SU-DHL-6 (cell line): Measurements from ENCODE around the gene MYO7A.

Experiments
- CTCF ChIP-seq: fragments of 200-600 bp; sonication (generic); IDR thresholded peaks from one replicate; pipeline ENCODE4 v1.5.1; 2017; ENCODE audit warnings: antibody characterized with exemption, mild to moderate bottlenecking, low read length, moderate library complexity; ENCODE audit not compliant: insufficient read depth, poor library complexity, severe bottlenecking
- EZH2phosphoT487 ChIP-seq: fragments of 200-600 bp; sonication (generic), shearing (Covaris generic); conservative IDR thresholded peaks from 2 replicates; pipeline ENCODE4 v1.6.1; 2018; ENCODE audit warnings: mild to moderate bottlenecking, antibody characterized with exemption, low read length, moderate library complexity, mixed read lengths

GRCh38 chr11:77174559-77174958 is 46.5 kb downstream of the MYO7A start:
- no peak for TF ChIP-seq EZH2phosphoT487
- TF ChIP-seq CTCF, result no peak
